ENCODE data around the gene SLC25A23.

- no peak for TF ChIP-seq GATA2 (IDR thresholded peaks at IDR 0.05; ENCODE audit: low read depth, low read length)
- no peak for TF ChIP-seq GATA3 (IDR thresholded peaks at IDR 0.05; ENCODE audit: low read depth, low read length)
These were observed 50.2 kb downstream of the SLC25A23 start for GRCh38 chr19:6409346-6409745.
